Stimulated activated CD4-positive, alpha-beta T cell treated with anti-CD3 and anti-CD28 coated beads, TNF-alpha, amount 100 ng/mL, for 48 hours (primary cell): ENCODE data around the gene SMIM23.
"Not testable (repeated sequence)": the region's sequence is repeated elsewhere in the genome, so short reads cannot be mapped to it uniquely, and the experiment has no call there.

Experiments used
- DNase-seq, 3 donors: peaks; one replicate each; pipeline ENCODE4 v3.0.0-alpha.2; 2020; ENCODE audit warnings: low read depth in 3 of 3

The SMIM23 gene

GRCh38 chr5:171773106-171773505 lies 12.5 kb upstream of the SMIM23 start:
- DNase-seq = no peak

DNA sequence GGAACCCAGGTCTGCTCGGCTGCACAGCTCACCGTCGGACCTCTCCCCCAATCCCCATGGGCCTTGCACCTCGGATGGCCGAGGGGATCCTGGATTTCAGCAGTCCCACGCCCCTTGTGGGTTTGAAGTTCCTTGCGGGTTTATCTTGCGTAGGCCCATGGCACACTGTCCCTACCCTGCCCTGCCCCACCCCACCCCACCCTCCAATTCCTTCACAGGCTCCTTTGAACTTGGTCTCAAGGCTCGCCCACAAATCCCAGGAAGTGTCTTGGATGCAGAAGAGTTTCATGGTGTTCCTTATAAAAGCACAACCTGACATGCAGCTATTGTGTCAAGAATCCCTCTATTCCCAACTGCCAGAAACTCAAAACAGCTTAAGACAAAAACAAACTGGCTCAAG lies 11.2 kb upstream of the SMIM23 start:
- no peak for DNase-seq

DNA sequence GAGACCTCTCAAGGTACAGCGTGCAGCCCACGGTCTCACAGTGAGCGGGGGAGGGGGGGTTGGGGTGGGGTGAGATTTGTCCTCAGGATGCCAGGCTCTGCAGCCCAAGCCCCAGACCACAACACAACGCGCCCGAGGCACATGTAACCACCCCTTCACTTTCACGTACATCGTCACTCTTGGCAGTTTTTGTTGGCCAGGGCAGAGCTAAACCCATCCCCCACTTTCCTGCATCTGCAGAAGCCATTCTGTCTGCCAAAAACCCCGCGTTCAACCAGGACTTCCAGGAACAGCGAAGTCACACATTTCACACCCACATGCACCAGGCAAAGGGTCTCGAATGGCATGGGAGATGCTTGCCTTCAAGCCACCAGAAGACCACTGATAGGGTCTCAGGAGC lies 9.4 kb upstream of the SMIM23 start:
- DNase-seq = no peak

DNA sequence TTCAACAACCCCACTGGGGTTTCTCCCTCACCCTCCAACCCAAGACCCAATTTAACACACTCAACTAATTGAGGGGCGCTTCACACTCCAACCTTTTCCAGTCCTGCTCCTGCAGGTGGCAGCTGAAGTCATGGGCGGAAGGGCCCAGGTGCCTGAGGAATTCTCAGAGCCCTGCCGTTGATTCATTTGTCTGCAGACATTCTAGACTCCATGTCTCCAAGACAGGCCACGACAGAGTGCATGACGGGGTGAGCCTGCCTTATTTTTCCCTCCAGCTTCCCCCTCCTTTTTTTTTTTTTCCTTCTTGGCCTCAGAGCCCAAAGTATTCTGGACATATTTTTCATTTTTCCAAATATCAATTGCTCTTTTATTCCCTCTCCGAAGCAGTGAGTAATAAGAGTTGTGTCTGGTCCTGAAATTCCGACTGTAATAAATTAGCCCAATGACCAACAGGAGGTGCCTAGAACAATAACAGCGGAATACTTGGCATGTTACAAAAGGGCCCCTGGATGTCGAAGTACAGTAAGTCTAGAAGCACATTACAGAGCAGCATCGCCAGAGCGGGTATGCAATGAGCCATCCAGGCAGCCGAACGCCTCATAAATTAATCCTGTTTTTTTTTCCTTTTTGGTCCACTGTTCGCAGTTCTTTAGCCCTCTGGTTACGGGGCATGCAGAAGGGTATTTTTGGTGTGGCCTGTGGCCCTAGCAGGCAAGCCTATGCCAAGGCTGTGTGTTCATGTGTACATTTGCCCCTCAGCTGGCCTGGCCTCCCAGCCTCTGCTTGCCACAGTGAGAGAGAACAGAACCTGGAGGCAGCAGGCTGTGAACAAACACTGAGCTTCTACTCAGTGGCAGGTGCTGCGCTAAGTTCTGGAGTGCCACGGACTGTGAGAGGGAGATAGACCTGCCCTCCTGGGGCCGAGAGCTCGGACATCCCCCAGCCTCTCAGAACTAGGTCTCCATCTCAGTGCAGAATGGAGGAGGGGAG lies 8.6 kb upstream of the SMIM23 start:
- no peak for DNase-seq

GRCh38 chr5:171781744-171782143 lies 3.9 kb upstream of the SMIM23 start:
- DNase-seq = not testable (repeated sequence)

DNA sequence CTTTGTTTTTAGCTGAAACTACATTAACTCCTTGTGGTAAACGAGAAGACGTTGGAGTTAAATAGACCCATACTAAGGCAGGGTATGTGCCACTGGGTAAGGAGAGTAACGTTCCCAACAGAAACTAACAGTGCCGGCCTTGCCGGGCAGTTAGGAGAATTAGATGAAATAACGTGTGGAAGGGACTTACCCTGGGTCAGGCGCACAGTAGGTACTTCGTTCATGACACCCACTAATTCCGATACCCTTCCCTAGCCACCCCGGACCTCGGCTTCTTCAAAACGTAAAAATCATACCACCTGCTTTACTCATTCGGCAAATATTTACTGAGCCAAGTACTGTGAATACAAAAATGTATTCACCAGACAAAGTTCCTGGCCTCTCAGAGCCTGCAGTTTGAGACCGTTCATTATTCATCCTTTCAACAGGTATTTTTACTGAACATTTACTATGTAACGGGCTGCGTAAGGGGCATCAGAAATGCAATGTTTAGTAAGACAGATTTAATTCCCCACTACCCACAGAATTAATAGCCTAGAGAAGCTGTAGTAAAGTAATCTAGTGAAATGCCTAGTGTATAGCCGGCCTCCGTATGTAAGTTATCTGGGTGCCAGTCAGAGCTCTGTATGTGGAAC lies 3.2 kb upstream of the SMIM23 start:
- DNase-seq = no peak

DNA sequence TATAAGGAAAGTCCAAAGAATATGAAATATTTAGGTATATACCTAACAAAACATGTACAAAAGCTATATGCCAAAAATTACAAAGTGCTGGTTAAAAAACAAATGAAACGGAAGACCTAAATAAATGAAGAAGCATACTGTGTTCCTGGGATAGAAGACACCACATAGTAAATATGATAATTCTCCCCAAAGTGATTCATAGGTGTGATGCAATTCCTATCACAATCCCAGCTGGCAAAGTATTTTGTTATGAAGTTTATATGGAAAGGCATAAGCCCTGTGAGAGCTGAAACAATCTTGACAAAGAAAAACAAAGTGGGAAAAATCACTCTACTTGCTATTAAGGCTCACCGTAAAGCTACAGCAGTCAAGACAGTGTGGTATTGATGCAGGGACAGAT lies 2.6 kb upstream of the SMIM23 start:
- no peak for DNase-seq

DNA sequence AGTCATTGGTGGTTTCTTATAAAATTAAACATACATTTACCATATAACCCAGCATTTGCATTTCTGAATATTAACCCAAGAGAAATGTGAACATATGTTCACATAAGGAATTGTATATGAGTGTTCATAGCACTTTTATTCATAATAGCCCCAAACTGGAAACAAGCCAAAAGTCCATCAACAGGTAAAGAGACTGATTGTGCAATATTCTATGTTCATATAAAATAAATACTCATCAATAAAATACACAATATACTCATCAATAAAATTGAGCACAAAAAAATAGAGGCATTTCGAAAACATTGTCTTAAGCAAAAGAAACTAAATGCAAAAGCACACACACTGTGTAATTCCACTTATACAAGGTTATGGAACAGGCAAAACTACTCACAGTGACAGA lies 3.7 kb downstream of the SMIM23 start:
- no peak for DNase-seq

DNA sequence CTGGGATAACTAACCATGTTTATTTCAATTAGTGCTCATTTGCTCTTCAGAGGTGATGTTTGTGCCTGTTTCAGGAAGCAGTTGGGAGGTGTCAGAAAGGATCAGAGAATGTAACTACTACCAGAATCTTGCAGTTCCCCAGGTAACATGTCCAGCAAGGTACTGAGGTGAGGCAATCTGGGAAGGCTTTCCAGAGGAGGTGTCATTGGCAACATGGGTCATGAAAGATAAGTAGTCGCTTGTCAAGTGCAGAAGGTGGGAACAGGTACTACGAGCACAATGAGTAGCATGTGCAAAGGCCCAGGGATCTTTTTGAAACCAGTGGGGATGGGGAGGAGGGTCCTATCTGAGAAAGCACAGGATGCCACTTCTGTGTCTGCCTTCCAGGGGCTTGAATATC lies 4.8 kb downstream of the SMIM23 start:
- no peak for DNase-seq

GRCh38 chr5:171794470-171794960 lies 8.9 kb downstream of the SMIM23 start:
- DNase-seq = no peak

DNA sequence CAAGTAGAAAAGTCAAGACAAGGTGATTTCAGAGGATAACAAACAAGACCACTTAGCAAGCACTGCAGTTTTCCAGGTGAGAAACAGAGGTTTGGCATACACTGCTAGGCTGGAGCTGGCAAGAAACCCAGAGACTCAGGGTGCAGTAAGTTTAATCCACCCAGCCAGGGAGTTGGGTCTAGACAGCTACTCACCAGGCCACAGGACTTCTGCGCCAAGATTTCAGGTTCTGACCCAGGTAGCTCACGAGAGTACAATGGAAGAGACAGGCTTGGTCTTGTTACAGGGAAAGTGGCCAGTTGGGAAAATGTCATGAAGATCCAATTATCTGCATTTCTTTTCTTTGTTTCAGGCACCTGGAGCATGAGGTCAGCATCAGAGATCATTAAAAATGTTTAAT lies 9.8 kb downstream of the SMIM23 start:
- DNase-seq = no peak

GRCh38 chr5:171796436-171796835 lies 10.8 kb downstream of the SMIM23 start:
- DNase-seq = no peak

- DNase-seq = no peak
These were observed 11.9 kb downstream of the SMIM23 start for GRCh38 chr5:171797543-171797942.

- no peak for DNase-seq
These were observed 12.8 kb downstream of the SMIM23 start for GRCh38 chr5:171798418-171798817.

GRCh38 chr5:171801839-171802238 lies 16.2 kb downstream of the SMIM23 start:
- no peak for DNase-seq

DNA sequence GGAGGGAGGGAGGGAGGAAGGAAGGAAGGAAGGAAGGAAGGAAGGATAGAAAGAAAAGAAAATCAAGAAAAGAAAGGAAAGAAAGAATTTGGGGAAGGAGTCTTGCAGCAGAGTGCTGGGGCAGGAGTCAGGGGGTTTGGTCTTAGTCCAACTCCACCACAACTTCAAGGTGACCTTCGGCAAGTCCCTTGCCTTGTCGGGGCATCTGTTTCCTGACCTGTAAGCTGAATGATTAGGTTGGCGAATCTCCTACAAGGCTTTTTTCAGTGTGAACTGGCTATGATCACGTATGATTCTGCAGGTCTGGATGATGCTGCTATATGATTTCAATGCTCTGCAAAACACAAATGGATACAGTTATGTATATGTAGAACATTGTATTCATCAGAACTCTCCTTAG lies 20.1 kb downstream of the SMIM23 start:
- no peak for DNase-seq

DNA sequence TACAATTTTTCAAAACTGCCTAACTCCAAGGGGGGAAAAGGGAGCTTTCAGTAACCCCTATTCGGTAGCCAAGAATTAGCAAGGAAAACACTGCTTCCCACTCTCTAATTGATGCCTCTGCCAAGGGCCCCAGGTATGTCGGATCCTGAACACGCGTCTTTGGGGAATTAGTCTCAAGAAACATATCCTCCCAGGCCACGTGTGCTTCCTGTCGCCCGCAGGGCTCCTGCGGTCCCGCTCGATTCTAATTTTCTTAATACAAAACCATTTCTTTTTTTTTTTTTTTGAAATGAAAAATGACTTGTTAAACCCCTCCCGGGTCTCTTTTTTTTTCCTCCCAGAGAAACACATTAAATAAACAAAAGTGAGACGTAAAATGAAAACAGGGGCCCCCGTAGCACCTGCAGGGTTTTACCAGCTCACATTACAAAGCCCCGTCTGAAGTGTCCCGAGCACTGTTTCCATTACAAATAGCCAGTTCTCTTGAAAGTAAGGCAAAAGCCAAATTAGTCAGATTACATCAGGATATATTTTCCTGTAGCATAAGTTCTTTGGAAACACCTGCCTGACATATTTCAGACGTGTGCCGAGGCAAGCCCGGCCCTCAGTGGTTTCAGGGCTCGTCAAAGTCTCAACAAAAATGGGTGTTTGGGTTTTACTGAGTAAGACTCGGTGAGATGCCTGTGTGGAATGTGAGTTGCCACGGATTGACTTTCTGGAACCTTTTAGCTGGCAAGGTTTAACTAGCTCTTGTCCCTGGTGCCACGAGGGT lies 21.5 kb downstream of the SMIM23 start:
- DNase-seq = no peak

GRCh38 chr5:171808453-171808852 lies 22.8 kb downstream of the SMIM23 start:
- no peak for DNase-seq

DNA sequence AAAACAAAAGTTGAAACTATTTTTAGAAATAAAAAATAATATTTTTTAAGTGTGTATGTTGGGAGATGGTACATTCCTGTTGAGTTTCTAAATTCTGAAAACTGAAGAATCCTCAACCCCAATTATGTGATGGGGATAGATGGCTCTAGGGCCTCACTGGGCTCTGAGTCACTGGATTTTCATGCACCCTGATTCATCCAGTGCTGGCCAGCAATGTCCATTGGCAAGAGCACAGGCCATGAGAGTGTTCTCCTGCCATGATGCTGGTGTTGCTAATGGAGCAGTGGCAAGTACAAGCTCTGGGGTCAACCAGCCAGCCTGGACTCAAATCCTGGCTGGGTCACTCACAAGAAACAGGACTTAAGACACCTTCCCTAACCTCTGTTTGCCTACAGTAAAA lies 23.3 kb downstream of the SMIM23 start:
- no peak for DNase-seq

DNA sequence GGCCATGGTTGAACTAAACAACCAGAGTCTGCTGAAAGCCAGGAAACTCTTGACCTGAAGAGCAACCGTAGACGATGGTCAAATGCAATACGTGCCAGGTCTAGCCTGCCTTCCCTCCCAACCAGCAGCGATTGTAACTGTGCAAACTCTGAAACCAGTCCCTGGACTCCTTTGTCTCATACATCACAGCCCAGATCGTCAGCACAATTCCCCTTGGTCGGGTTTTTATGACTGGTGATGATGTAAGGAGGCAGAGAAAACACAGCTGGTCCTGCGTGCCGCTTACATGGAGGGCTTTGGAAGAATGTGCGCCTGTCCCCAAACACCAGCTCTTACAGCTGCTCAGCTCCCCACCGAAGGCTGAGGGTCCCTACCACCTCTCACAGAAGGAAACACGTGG lies 24.6 kb downstream of the SMIM23 start:
- DNase-seq = no peak

DNA sequence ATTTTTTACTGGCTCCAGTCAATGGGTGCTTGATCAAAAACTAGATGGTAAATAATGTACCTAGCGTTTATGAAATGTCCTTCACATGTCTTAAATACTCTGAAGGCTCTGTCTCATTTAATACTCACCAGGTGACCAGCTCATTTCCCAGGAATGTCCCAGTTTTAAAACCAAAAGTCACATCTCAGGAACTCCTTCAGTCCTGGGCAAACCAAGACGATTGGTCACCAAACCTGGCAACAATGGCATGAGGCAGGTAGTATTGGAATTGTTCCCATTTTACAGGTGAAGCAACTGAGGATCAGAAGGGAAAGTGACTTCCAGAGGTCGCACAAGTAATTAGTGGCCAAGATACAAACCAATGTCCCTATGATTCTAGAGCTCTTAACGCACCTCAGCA lies 27.7 kb downstream of the SMIM23 start:
- no peak for DNase-seq

GRCh38 chr5:171813813-171814490 lies 28.3 kb downstream of the SMIM23 start:
- no peak for DNase-seq
